GM23338 (cell line): ENCODE measurements around the gene CAVIN2.

Source experiments
- CREB1 ChIP-seq: fragments of 250-450 bp; sonication (Bioruptor Pico); IDR thresholded peaks from 2 replicates; pipeline ENCODE4 v1.5.0; 2020; ENCODE audit warnings: low read depth, mild to moderate bottlenecking, moderate library complexity
- EZH2 ChIP-seq: fragments of 200-600 bp; sonication (generic); IDR thresholded peaks from one replicate; pipeline ENCODE4 v1.8.0; 2017; ENCODE audit warnings: antibody characterized with exemption, mild to moderate bottlenecking, low read depth; ENCODE audit not compliant: unreplicated experiment
- EZH2phosphoT487 ChIP-seq: fragments of 200-600 bp; sonication (generic); IDR thresholded peaks from one replicate; pipeline ENCODE4 v1.8.1; 2018; ENCODE audit warnings: antibody characterized with exemption; ENCODE audit not compliant: unreplicated experiment
- JUNB ChIP-seq: IDR thresholded peaks from one replicate; pipeline ENCODE4 v1.6.1; 2016; ENCODE audit warnings: antibody characterized with exemption; ENCODE audit not compliant: unreplicated experiment
- NANOG ChIP-seq: IDR thresholded peaks from 2 replicates; pipeline ENCODE4 v1.6.1; 2016; ENCODE audit warnings: antibody characterized with exemption, borderline replicate concordance
- POLR2AphosphoS5 ChIP-seq: IDR thresholded peaks from 2 replicates; pipeline ENCODE4 v1.6.1; 2016; ENCODE audit warnings: antibody characterized with exemption, low read depth
- ZNF114 ChIP-seq: fragments of 250-450 bp; sonication (Bioruptor Pico); IDR thresholded peaks from 2 replicates; pipeline ENCODE4 v1.5.0; 2020; ENCODE audit warnings: mild to moderate bottlenecking, moderate library complexity
- ZNF331 ChIP-seq: fragments of 250-450 bp; sonication (Bioruptor Pico); IDR thresholded peaks from 2 replicates; pipeline ENCODE4 v1.5.0; 2020; ENCODE audit warnings: low read depth, mild to moderate bottlenecking, moderate library complexity
- TF ChIP-seq, protein P1 (sequence below): IDR thresholded peaks from one replicate; pipeline ENCODE4 v1.6.1; 2018; ENCODE audit warnings: antibody characterized with exemption; ENCODE audit not compliant: unreplicated experiment
- TF ChIP-seq, protein P2 (sequence below), 2 experiments: fragments of 200-600 bp in 1 of 2; sonication (generic) in 1 of 2; conservative IDR thresholded peaks; 2 replicates each; pipeline versions ENCODE4 v1.5.1 to v1.6.1; 2016 to 2017; ENCODE audit warnings: antibody characterized with exemption in 2 of 2, low read depth in 2 of 2, mild to moderate bottlenecking in 2 of 2, moderate library complexity in 1 of 2
- TF ChIP-seq, protein P3 (sequence below): IDR thresholded peaks from 2 replicates; pipeline ENCODE4 v1.6.1; 2016; ENCODE audit warnings: antibody characterized with exemption

GRCh38 chr2:191790737-191791136, 56.2 kb downstream of the CAVIN2 start:
- TF ChIP-seq, protein P1, sequence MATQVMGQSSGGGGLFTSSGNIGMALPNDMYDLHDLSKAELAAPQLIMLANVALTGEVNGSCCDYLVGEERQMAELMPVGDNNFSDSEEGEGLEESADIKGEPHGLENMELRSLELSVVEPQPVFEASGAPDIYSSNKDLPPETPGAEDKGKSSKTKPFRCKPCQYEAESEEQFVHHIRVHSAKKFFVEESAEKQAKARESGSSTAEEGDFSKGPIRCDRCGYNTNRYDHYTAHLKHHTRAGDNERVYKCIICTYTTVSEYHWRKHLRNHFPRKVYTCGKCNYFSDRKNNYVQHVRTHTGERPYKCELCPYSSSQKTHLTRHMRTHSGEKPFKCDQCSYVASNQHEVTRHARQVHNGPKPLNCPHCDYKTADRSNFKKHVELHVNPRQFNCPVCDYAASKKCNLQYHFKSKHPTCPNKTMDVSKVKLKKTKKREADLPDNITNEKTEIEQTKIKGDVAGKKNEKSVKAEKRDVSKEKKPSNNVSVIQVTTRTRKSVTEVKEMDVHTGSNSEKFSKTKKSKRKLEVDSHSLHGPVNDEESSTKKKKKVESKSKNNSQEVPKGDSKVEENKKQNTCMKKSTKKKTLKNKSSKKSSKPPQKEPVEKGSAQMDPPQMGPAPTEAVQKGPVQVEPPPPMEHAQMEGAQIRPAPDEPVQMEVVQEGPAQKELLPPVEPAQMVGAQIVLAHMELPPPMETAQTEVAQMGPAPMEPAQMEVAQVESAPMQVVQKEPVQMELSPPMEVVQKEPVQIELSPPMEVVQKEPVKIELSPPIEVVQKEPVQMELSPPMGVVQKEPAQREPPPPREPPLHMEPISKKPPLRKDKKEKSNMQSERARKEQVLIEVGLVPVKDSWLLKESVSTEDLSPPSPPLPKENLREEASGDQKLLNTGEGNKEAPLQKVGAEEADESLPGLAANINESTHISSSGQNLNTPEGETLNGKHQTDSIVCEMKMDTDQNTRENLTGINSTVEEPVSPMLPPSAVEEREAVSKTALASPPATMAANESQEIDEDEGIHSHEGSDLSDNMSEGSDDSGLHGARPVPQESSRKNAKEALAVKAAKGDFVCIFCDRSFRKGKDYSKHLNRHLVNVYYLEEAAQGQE: no peak
- no peak for TF ChIP-seq EZH2
- TF ChIP-seq, protein P2, sequence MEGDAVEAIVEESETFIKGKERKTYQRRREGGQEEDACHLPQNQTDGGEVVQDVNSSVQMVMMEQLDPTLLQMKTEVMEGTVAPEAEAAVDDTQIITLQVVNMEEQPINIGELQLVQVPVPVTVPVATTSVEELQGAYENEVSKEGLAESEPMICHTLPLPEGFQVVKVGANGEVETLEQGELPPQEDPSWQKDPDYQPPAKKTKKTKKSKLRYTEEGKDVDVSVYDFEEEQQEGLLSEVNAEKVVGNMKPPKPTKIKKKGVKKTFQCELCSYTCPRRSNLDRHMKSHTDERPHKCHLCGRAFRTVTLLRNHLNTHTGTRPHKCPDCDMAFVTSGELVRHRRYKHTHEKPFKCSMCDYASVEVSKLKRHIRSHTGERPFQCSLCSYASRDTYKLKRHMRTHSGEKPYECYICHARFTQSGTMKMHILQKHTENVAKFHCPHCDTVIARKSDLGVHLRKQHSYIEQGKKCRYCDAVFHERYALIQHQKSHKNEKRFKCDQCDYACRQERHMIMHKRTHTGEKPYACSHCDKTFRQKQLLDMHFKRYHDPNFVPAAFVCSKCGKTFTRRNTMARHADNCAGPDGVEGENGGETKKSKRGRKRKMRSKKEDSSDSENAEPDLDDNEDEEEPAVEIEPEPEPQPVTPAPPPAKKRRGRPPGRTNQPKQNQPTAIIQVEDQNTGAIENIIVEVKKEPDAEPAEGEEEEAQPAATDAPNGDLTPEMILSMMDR (conservative IDR thresholded peaks at IDR 0.05; ENCODE audit: low read depth in 2 of 2): no peak
- TF ChIP-seq POLR2AphosphoS5: no peak
- TF ChIP-seq CREB1 (CRISPR knock-in tag): no peak
- TF ChIP-seq ZNF331 (CRISPR knock-in tag): no peak
- TF ChIP-seq EZH2phosphoT487: no peak
- TF ChIP-seq NANOG: no peak
- TF ChIP-seq, protein P3, sequence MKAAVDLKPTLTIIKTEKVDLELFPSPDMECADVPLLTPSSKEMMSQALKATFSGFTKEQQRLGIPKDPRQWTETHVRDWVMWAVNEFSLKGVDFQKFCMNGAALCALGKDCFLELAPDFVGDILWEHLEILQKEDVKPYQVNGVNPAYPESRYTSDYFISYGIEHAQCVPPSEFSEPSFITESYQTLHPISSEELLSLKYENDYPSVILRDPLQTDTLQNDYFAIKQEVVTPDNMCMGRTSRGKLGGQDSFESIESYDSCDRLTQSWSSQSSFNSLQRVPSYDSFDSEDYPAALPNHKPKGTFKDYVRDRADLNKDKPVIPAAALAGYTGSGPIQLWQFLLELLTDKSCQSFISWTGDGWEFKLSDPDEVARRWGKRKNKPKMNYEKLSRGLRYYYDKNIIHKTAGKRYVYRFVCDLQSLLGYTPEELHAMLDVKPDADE: no peak
- no peak for TF ChIP-seq JUNB
- no peak for TF ChIP-seq ZNF114 (CRISPR knock-in tag)
